DND-41 (cell line): ENCODE measurements around the gene DRP2.

Experiments used
- ATAC-seq: fragments of 200-7000 bp; cut with Tn5 transposase; 3 replicates; pipeline ENCODE4 v1.9.1; 2021; ENCODE audit warnings: low read depth; ENCODE audit not compliant: insufficient read depth
- DNase-seq: peaks from one replicate; pipeline ENCODE4 v3.0.0-alpha.2; 2020
- H2AFZ ChIP-seq: 2 replicates; pipeline ENCODE4 v1.6.0; 2012; ENCODE audit warnings: low read depth, low read length
- H3K27ac ChIP-seq: 2 replicates; pipeline ENCODE4 v1.5.1; 2012; ENCODE audit warnings: low read length, inconsistent platforms
- H3K27me3 ChIP-seq: fragments of 200-600 bp; sonication (generic); 2 replicates; pipeline ENCODE4 v1.6.0; 2012; ENCODE audit warnings: low read length, mild to moderate bottlenecking, inconsistent platforms; ENCODE audit not compliant: insufficient read depth, poor library complexity
- H3K36me3 ChIP-seq: 2 replicates; pipeline ENCODE4 v1.5.1; 2012; ENCODE audit warnings: low read length, inconsistent platforms; ENCODE audit not compliant: insufficient read depth
- H3K4me1 ChIP-seq: 2 replicates; pipeline ENCODE4 v1.5.1; 2012; ENCODE audit warnings: mild to moderate bottlenecking, low read length; ENCODE audit not compliant: insufficient read depth
- H3K4me2 ChIP-seq: 2 replicates; pipeline ENCODE4 v1.6.0; 2012; ENCODE audit warnings: mild to moderate bottlenecking, moderate library complexity, low read length, inconsistent platforms; ENCODE audit not compliant: insufficient read depth
- H3K4me3 ChIP-seq, 2 experiments: fragments of 200-600 bp in 1 of 2; shearing (Covaris generic) in 1 of 2; 2 replicates each; pipeline ENCODE4 v1.5.1; 2012 to 2016; ENCODE audit warnings: inconsistent platforms in 2 of 2, low read length in 2 of 2, mild to moderate bottlenecking in 2 of 2, low read depth in 1 of 2, moderate library complexity in 1 of 2
- H3K79me2 ChIP-seq: 2 replicates; pipeline ENCODE4 v1.6.0; 2012; ENCODE audit warnings: low read length, inconsistent platforms; ENCODE audit not compliant: insufficient read depth
- H3K9ac ChIP-seq: 2 replicates; pipeline ENCODE4 v1.6.0; 2012; ENCODE audit warnings: low read depth, mild to moderate bottlenecking, inconsistent platforms, low read length, moderate library complexity
- H3K9me3 ChIP-seq: 2 replicates; pipeline ENCODE4 v1.5.1; 2012; ENCODE audit warnings: low read length, moderate library complexity, mild to moderate bottlenecking, inconsistent platforms; ENCODE audit not compliant: insufficient read depth, severe bottlenecking
- H4K20me1 ChIP-seq: 2 replicates; pipeline ENCODE4 v1.6.0; 2012; ENCODE audit warnings: low read length; ENCODE audit not compliant: insufficient read depth
- EZH2 ChIP-seq: IDR thresholded peaks from 3 replicates; pipeline ENCODE4 v1.6.1; 2012; ENCODE audit warnings: borderline replicate concordance, low read depth, mild to moderate bottlenecking, moderate library complexity, low read length, inconsistent platforms; ENCODE audit not compliant: severe bottlenecking
- TF ChIP-seq, protein P1 (sequence below): IDR thresholded peaks from 2 replicates; pipeline ENCODE4 v1.5.1; 2012; ENCODE audit warnings: borderline replicate concordance, low read length, moderate library complexity, mild to moderate bottlenecking; ENCODE audit not compliant: poor library complexity, severe bottlenecking; ENCODE audit errors: extremely low read depth

The DRP2 gene

DNA sequence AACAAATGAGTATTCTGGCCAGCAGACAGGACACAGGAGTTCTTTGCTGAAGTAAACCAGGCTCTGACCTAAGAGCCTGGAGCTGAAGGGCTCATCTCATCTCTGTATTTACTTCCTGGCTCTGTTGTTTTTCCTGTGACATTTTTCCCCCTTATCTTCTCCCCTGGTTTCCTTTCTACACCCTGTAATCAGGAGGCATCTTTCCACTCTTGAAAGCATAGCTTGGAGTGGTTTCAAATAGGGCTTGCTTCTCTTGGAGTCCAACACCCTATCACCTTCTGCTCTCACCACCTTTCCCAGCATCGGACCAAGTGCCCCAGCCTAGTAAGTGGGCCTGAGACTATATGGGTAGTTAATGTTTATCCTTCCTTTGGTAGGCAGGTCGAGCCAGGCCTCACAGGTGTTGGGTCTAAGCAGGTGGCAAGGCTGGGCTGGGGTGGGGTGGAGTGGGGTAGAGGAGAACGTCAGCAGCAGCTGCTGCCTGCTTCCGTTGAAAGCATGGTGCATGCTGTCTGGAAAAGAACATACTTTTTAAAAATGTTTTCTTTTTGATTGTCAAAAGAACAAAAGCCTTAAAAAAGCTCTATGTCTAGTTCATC is 1.2 kb downstream of the DRP2 start:
- Histone ChIP-seq H3K9ac (no peak overlapping the region), H3K36me3 (no peaks in the 10 kb centered on the region), H3K9me3 (no peaks in the 10 kb centered on the region), H3K79me2 (no peaks in the 10 kb centered on the region), H3K27me3 (no peaks in the 10 kb centered on the region), H2AFZ (no peak overlapping the region), H3K4me3 (no peak overlapping the region), H3K4me2 (no peak overlapping the region), H3K4me1 (no peaks in the 10 kb centered on the region), H4K20me1 (no peaks in the 10 kb centered on the region), H3K27ac (no peak overlapping the region)
- TF ChIP-seq, protein P1, sequence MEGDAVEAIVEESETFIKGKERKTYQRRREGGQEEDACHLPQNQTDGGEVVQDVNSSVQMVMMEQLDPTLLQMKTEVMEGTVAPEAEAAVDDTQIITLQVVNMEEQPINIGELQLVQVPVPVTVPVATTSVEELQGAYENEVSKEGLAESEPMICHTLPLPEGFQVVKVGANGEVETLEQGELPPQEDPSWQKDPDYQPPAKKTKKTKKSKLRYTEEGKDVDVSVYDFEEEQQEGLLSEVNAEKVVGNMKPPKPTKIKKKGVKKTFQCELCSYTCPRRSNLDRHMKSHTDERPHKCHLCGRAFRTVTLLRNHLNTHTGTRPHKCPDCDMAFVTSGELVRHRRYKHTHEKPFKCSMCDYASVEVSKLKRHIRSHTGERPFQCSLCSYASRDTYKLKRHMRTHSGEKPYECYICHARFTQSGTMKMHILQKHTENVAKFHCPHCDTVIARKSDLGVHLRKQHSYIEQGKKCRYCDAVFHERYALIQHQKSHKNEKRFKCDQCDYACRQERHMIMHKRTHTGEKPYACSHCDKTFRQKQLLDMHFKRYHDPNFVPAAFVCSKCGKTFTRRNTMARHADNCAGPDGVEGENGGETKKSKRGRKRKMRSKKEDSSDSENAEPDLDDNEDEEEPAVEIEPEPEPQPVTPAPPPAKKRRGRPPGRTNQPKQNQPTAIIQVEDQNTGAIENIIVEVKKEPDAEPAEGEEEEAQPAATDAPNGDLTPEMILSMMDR = no peak
- TF ChIP-seq EZH2 = no peak
- ATAC-seq (no peak), DNase-seq (no peak)

- H3K9me3 ChIP-seq = no peaks in the 10 kb centered on the region
- H3K27me3 ChIP-seq = no peaks in the 10 kb centered on the region
- no peak overlapping the region for H3K27ac ChIP-seq
- ATAC-seq (no peak), DNase-seq (no peak)
- H3K36me3 ChIP-seq = no peaks in the 10 kb centered on the region
- no peaks in the 10 kb centered on the region for H3K4me1 ChIP-seq
- H3K9ac ChIP-seq = no peak overlapping the region
- H2AFZ ChIP-seq = no peak overlapping the region
- TF ChIP-seq, protein P1 = no peak
- TF ChIP-seq EZH2 = no peak
- H3K4me2 ChIP-seq = no peak overlapping the region
- H3K79me2 ChIP-seq = no peaks in the 10 kb centered on the region
- H4K20me1 ChIP-seq = no peaks in the 10 kb centered on the region
- H3K4me3 ChIP-seq = no peak overlapping the region
Observed at GRCh38 chrX:101223226-101223625, 3.6 kb downstream of the DRP2 start.

GRCh38 chrX:101229170-101229569 is 9.6 kb downstream of the DRP2 start:
- DNase-seq = no peak
- ATAC-seq = no peak

More at GRCh38 chrX:101229170-101229569, 9.6 kb downstream of the DRP2 start:
- Histone ChIP-seq H3K79me2 (no peaks in the 10 kb centered on the region), H3K9me3 (no peaks in the 10 kb centered on the region), H3K4me3 (no peak overlapping the region), H3K4me1 (no peaks in the 10 kb centered on the region), H3K4me2 (no peak overlapping the region), H2AFZ (no peak overlapping the region), H4K20me1 (no peaks in the 10 kb centered on the region), H3K27ac (no peak overlapping the region), H3K27me3 (no peaks in the 10 kb centered on the region), H3K36me3 (no peaks in the 10 kb centered on the region), H3K9ac (no peak overlapping the region)
- TF ChIP-seq, protein P1 = no peak
- TF ChIP-seq EZH2 = no peak
